ENCODE data around the gene ARL6IP4.

Gene ARL6IP4

DNA sequence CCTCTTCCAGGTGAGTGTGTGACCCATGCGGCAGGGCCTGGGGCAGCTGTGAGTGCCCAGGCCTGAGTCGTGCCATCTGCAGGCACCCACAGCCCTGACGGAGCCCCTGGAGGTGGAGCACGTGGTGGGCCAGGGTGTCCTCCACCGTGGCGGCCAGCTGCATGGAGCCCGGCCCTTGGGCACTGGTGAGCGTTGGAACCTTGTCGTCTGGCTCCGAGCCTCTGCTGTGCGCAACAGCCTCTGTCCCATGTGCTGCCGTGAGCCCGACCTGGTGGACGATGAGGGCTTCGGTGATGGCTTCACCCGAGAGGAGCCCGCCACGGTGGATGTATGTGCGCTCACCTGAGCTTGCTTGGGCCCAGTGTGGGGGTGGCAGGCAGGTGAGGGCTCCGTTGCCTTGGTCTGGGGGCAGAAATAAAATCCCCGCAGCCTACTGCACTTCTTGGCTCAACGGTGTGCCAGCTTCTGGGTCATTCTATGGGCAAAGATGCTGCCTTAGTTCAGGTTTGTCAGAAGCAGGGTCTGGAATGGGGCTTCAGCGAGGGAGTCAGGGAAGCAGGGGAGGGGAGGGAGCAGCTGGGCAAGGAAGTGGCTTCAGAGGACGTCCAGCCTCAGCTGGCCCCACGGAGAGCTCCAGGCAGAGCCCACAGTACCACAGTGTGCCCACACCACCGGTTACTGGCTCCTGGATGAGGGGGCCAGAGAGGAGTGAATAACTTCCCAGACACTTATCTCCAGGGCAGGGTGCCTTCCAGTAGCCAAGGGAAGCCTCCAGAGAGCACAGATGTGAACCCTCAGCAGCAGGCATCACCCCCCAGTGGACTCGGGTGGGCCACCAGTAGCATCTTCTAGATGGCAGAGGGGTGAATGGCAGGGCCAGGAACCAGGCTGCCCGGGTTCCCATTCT, 1.2 kb upstream of the ARL6IP4 start:
- peak overlapping the region; percentile 94 for H3K4me3 ChIP-seq (ENCODE audit: low read depth, low read length)
- no peak for DNase-seq (ENCODE audit: low read depth)
- no peak for TF ChIP-seq CTCF (IDR thresholded peaks at IDR 0.05; ENCODE audit: control insufficient read depth, extremely low read depth, insufficient read depth)

- no peak for TF ChIP-seq CTCF (IDR thresholded peaks at IDR 0.05; ENCODE audit: control insufficient read depth, extremely low read depth, insufficient read depth)
- H3K4me3 ChIP-seq (ENCODE audit: low read depth, low read length): peak overlapping the region; percentile 94
- DNase-seq (ENCODE audit: low read depth): no peak
These were observed 636 bp upstream of the ARL6IP4 start for GRCh38 chr12:122979908-122980182.

GRCh38 chr12:122981036-122981471, 573 bp downstream of the ARL6IP4 start:
- TF ChIP-seq CTCF (IDR thresholded peaks at IDR 0.05; ENCODE audit: control insufficient read depth, extremely low read depth, insufficient read depth): peak; percentile 10; the same call in 1 of the 2 replicates
- no peak for DNase-seq (ENCODE audit: low read depth)
- peak overlapping the region; percentile 94 for H3K4me3 ChIP-seq (ENCODE audit: low read depth, low read length)

DNA sequence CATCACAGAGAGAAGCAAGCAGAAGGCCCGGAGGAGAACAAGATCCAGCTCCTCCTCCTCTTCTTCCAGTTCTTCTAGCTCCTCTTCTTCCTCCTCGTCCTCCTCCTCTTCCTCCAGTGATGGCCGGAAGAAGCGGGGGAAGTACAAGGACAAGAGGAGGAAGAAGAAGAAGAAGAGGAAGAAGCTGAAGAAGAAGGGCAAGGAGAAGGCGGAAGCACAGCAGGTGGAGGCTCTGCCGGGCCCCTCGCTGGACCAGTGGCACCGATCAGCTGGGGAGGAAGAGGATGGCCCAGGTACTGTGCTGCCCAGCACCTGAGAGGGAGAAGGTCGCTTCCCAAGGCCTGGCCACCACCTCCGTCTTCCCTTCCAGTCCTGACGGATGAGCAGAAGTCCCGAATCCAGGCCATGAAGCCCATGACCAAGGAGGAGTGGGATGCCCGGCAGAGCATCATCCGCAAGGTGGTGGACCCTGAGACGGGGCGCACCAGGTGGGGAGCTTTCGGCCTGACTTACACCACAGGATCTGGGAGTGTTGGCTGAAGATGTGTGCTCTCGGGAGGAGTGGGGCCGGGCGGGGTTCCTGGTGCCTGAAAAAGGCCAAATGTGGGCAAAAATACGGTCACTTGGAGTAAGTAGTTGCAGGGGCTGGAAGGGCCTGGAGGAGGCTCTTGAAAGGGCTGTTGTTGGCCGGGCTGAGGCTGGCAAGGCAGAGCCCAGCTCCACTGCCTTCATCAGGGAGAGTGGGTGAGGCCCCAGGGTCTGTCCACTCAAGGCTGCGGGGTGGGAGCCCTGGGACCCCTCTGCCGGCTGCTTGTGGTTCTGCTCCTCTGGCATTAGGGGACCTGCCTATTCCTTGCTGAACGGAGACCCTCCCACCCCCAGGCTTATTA, 1.4 kb downstream of the ARL6IP4 start:
- DNase-seq (ENCODE audit: low read depth): no peak
- no peak for TF ChIP-seq CTCF (IDR thresholded peaks at IDR 0.05; ENCODE audit: control insufficient read depth, extremely low read depth, insufficient read depth)
- peak overlapping the region; percentile 94 for H3K4me3 ChIP-seq (ENCODE audit: low read depth, low read length)

GRCh38 chr12:122982477-122982815, 2.0 kb downstream of the ARL6IP4 start:
- TF ChIP-seq CTCF (IDR thresholded peaks at IDR 0.05; ENCODE audit: control insufficient read depth, extremely low read depth, insufficient read depth): no peak

GRCh38 chr12:122982963-122983788, 2.7 kb downstream of the ARL6IP4 start:
- no peak for DNase-seq (ENCODE audit: low read depth)
- no peak overlapping the region for H3K4me3 ChIP-seq (ENCODE audit: low read depth, low read length)
- TF ChIP-seq CTCF (IDR thresholded peaks at IDR 0.05; ENCODE audit: control insufficient read depth, extremely low read depth, insufficient read depth): no peak

More at GRCh38 chr12:122982477-122982815, 2.0 kb downstream of the ARL6IP4 start:
- no peak overlapping the region for H3K4me3 ChIP-seq (ENCODE audit: low read depth, low read length)
- no peak for DNase-seq (ENCODE audit: low read depth)

All from LNCaP clone FGC (cell line).